GM12874 (cell line): ENCODE results near the gene GRK5.

Source experiments
- TF ChIP-seq, protein P1 (sequence below): IDR thresholded peaks from 2 replicates; pipeline ENCODE4 v1.5.1; 2011; ENCODE audit warnings: low read depth, mild to moderate bottlenecking, control low read depth, low read length, moderate library complexity; ENCODE audit not compliant: insufficient read depth

Gene GRK5

DNA sequence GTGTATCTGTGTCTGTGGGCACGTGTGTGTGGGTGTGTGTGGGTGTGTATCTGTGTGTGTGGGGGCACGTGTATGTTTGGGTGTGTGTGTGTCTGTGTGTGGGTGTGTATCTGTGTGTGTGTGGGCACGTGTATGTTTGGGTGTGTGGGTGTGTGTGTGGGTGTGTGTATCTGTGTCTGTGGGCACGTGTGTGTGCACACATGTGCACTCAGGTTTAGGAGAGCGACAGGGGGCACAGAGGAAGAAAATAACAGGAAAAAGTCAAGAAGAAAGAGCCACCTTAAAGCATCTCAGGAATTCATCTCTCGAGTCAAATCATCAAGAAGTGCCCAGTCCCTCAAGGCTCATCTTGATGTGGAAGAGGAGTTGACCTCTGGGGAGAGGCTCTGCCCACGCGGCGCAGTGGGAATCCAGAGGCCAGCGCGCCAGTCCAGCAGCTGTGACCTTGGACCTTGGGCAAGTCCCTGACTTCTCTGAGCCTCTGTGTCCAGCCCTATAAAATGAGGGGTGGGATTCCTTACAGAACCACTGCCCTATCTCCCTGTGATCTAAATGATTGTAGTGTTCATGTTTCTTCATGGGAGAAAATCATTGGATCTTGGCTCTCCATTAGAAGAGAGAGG lies 187.4 kb downstream of the GRK5 start:
- TF ChIP-seq, protein P1, sequence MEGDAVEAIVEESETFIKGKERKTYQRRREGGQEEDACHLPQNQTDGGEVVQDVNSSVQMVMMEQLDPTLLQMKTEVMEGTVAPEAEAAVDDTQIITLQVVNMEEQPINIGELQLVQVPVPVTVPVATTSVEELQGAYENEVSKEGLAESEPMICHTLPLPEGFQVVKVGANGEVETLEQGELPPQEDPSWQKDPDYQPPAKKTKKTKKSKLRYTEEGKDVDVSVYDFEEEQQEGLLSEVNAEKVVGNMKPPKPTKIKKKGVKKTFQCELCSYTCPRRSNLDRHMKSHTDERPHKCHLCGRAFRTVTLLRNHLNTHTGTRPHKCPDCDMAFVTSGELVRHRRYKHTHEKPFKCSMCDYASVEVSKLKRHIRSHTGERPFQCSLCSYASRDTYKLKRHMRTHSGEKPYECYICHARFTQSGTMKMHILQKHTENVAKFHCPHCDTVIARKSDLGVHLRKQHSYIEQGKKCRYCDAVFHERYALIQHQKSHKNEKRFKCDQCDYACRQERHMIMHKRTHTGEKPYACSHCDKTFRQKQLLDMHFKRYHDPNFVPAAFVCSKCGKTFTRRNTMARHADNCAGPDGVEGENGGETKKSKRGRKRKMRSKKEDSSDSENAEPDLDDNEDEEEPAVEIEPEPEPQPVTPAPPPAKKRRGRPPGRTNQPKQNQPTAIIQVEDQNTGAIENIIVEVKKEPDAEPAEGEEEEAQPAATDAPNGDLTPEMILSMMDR: no peak

DNA sequence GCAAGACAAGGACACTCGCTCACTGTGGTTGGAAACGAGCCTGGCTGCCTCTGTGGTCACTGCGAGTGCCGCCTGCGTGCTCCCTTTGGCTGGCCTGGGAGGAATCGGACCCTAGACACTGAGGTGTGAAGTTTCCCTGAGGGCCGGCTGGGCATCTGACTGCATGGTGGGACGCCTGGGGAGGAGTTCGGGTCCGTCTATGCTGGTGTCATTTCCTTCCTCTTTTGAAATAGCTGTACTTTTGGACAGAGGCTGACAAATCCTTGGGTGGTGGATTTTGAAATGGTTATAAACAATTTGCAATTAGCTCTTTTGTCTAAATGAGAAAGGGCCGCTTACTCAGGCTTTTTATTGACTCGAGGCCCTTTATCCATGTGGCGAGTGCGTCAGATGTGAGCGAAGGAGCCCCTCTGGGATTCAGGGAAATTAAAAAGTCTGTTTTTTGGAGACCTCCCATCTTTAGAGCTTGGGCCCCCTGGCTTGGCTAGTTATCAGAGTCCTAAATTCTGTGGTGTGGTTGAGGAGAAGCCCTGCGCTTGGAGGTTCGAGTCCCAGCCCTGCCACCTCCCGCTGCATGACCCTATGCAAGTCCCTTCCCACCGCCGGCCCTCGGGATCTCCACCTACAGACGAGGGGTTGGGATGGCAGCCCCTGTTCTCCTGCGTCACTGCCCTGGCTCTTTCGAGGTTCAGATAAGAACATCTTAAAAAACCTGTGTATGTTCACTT lies 188.1 kb downstream of the GRK5 start:
- TF ChIP-seq, protein P1: no peak

DNA sequence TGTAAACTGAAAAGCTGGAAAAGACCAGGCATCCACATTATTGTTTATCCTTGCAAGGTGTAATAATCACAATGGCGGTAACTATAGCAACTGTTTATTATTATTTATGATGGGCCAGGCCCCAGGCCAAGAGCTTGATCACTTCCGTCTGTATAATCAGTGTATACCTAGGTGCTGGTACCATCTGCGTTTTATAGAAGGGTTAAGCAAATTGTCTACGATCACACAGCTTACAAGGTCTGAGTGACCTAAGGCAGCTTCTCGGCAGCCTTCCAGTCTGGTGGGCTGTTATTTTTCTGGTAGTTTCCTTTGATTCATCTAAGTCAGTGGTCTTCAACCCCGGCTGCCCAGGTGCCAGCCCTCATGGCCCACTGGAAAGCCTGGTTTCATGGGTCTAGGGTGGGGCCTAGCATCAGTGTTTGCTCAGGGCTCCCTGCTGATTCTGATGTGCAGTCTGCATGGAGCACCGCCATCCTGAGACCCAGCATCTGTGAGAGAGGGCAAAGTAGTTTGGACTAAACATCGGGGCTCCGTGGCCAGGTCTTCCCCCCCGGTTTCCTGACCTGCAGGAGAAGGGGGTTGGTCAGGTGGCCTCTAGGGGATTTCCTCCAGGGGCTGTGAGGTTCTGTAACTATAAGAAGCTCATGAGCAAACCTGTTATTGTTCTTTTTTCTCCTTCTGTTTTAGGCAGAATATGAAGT lies 188.8 kb downstream of the GRK5 start:
- TF ChIP-seq, protein P1: no peak

DNA sequence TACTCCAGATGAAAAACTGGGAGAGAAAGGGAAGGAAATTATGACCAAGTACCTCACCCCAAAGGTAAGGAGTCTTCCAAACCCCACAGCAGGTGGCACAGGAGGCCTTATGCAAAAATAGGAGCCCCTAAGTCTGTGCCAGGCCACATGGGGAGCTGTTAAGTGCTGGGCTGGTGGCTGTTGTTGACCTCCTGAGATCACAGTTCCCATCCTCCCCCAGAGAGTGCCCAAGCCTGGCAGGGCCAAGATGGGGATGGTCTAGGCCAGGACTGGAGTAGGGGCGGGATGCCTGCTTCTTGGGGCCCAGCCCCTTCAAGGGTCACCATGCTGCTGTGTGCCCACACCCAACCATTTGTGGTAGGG lies 189.3 kb downstream of the GRK5 start:
- TF ChIP-seq, protein P1: no peak

DNA sequence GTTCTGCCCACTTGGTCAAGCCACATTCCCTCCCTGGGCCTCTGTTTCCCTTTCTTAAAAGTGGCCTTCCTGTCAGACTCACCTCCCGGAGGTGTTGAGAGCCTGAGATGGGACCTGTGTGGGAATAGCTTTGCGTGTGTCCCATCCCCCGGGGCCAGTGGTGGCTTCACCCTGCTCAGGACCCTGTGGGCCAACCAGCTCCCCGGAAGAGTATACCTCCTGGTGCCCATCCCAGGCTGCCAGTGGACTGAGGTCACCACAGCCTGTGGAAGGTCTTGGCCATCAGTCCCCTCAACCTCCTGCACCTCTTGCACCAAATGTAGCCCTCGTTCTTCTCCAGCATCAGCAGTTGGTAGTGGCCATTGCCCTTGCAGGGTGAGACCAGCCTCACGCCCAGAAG lies 190.0 kb downstream of the GRK5 start:
- TF ChIP-seq, protein P1: no peak

DNA sequence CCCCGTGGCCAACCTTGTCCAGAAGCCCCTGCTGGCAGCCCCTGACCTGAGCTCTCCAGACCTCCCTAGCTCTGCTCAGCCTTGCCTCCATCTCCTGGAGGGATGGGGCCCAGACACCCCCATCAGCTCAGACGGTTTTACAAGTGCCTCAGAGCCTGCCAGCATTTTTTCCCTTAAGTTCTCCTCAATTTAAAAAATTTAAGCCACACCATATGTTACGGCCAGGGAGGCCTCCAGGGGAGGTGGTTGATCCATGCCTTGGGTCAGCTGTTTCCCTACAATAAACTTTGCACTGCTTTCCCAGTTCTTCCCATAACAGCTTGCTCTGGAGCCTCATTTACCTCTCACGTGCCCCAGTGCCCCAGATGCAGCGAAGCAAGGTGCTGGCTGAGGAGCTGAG lies 191.6 kb downstream of the GRK5 start:
- TF ChIP-seq, protein P1: no peak

DNA sequence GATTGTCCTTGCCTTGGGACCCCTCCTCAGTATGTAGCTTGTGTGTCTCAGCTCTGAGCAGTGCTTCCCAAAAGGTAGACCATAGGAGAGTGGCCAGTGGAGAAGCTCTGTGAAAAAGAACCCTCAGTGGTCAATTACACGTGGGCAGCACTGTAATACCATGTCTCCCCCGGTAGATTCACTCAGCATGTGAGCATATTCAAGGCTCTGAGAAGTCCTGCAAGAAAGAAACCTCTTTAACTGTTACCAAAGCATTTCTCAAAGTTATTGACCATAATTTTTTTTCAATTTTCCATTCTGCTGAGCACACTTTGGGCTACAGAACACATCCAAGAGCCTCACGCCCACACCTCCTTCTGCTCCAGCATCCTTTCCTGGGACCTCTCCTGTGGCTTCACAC lies 192.1 kb downstream of the GRK5 start:
- TF ChIP-seq, protein P1: no peak
